Pericardium fibroblast (primary cell): Measurements from ENCODE around the gene KRTAP5-9. TPM values are rescaled to one million over a fixed set of nuclear protein-coding genes. Genes with fewer than 3 reads are reported as not detected.

ENCODE experiments used
- total RNA-seq: library from RNA; depleted of rRNA; stranded (reverse); fragments of >200 nt; gene quantifications from 2 replicates; pipeline ENCODE4 v1.2.3, GENCODE V29; 2015

KRTAP5-9 gene
- total RNA-seq, result not detected in 2 replicates

GRCh38 chr11:71548120-71548519 is at the start of gene KRTAP5-9:
Gene KRTAP5-9 (plus strand): TSS chr11:71548420. CDS start chr11:71548658, 238 bp downstream.

GRCh38 chr11:71526796-71527575 is 21.2 kb upstream of the KRTAP5-9 start, which contains the start of gene KRTAP5-7:
Gene KRTAP5-7 (plus strand): TSS chr11:71527267. CDS start chr11:71527301, 34 bp downstream.

GRCh38 chr11:71537977-71538665 is 10.1 kb upstream of the KRTAP5-9 start, which contains the start of gene KRTAP5-8:
Gene KRTAP5-8 (plus strand): TSS chr11:71538025. CDS start chr11:71538056, 31 bp downstream.

GRCh38 chr11:71565263-71565662 is 17.0 kb downstream of the KRTAP5-9 start, which contains the start of gene KRTAP5-10:
Gene KRTAP5-10 (plus strand): TSS chr11:71565563. CDS start chr11:71565588, 25 bp downstream.

GRCh38 chr11:71582309-71582895 is 34.2 kb downstream of the KRTAP5-9 start, which contains the start of gene KRTAP5-11:
Gene KRTAP5-11 (minus strand): TSS chr11:71582875. CDS start chr11:71582837, 38 bp downstream.

Other genes starting within 250 kb of the KRTAP5-9 start
- 55.2 and 95.8 TPM in 2 replicates for gene DHCR7, start 100.0 kb upstream of the KRTAP5-9 start, total RNA-seq
- 48.7 and 49.6 TPM in 2 replicates for gene NADSYN1, start 95.2 kb upstream of the KRTAP5-9 start, total RNA-seq
- not detected in 2 replicates for gene KRTAP5-7, start 21.2 kb upstream of the KRTAP5-9 start, total RNA-seq
- gene KRTAP5-8, start 10.4 kb upstream of the KRTAP5-9 start, total RNA-seq, result not detected in 2 replicates
- not detected in 2 replicates for gene KRTAP5-10, start 17.1 kb downstream of the KRTAP5-9 start, total RNA-seq
- gene KRTAP5-11, start 34.5 kb downstream of the KRTAP5-9 start, total RNA-seq, result not detected in 2 replicates